B cell (primary cell): ENCODE measurements around the gene OPN4. TPM values are rescaled to one million over a fixed set of nuclear protein-coding genes. Genes with fewer than 3 reads are reported as not detected.
A peak's percentile ranks its signal among the peaks of the same experiment; 100 is the strongest.

ENCODE experiments used
- ATAC-seq: fragments of 200-7000 bp; cut with Tn5 transposase; one replicate; pipeline ENCODE4 v1.10.0; 2021; ENCODE audit warnings: low read depth, mild to moderate bottlenecking, moderate number of reproducible peaks, moderate library complexity
- CTCF ChIA-PET: fragments of 350-600 bp; sonication (Branson Sonifier 250); formaldehyde crosslinking; loops from one replicate; lab custom pipeline; 2021; ENCODE audit warnings: antibody characterized with exemption, inconsistent platforms; lab: Charles Lee
- POLR2A ChIA-PET: fragments of 350-600 bp; sonication (Branson Sonifier 250); formaldehyde crosslinking; loops from one replicate; lab custom pipeline; 2021; ENCODE audit warnings: antibody characterized with exemption; lab: Charles Lee
- DNase-seq: peaks from one replicate; pipeline ENCODE4 v3.0.0; 2013
- H2AFZ ChIP-seq: 2 replicates; pipeline ENCODE4 v1.6.1; 2012; ENCODE audit warnings: mild to moderate bottlenecking, low read depth, low read length; ENCODE audit not compliant: insufficient read depth, poor library complexity, severe bottlenecking
- H3K27ac ChIP-seq, 2 donors: 1 replicate in 1 of 2; 2 replicates in 1 of 2; pipeline ENCODE4 v1.5.1; 2012 to 2013; ENCODE audit warnings: low read length in 2 of 2, mild to moderate bottlenecking in 2 of 2, moderate library complexity in 1 of 2
- H3K27me3 ChIP-seq, 4 experiments: fragments of 200-600 bp in 1 of 4; sonication (generic) in 1 of 4; replicated peaks in 1 of 4; 1 replicate in 2 of 4; 2 replicates in 2 of 4; pipeline versions ENCODE4 v1.6.1 to v1.7.0; 2013 to 2016; ENCODE audit warnings: low read length in 3 of 4, mild to moderate bottlenecking in 2 of 4, mixed read lengths in 1 of 4, moderate library complexity in 1 of 4; ENCODE audit not compliant: insufficient read depth in 4 of 4, control insufficient read depth in 3 of 4; ENCODE audit errors: control extremely low read depth in 1 of 4
- H3K36me3 ChIP-seq, 2 experiments: replicated peaks in 1 of 2; 1 replicate in 1 of 2; 2 replicates in 1 of 2; pipeline versions ENCODE4 v1.6.1 to v1.7.1; 2013; ENCODE audit warnings: low read length in 1 of 2; ENCODE audit not compliant: insufficient read depth in 2 of 2, control insufficient read depth in 1 of 2; ENCODE audit errors: control extremely low read depth in 1 of 2, extremely low read depth in 1 of 2
- H3K4me1 ChIP-seq, 2 donors: fragments of 200-600 bp in 1 of 2; sonication (generic) in 1 of 2; 1 replicate in 1 of 2; 2 replicates in 1 of 2; pipeline versions ENCODE4 v1.5.1 to v1.6.1; 2013 to 2017; ENCODE audit warnings: low read length in 2 of 2; ENCODE audit not compliant: control insufficient read depth in 2 of 2, insufficient read depth in 2 of 2
- H3K4me2 ChIP-seq: replicated peaks from 2 replicates; pipeline ENCODE3; 2012; ENCODE audit warnings: mild to moderate bottlenecking, low read depth, low read length; ENCODE audit not compliant: poor library complexity, severe bottlenecking
- H3K4me3 ChIP-seq, 5 experiments: fragments of 200-600 bp in 1 of 5; sonication (generic) in 1 of 5; 1 replicate in 3 of 5; 2 replicates in 2 of 5; pipeline versions ENCODE4 v1.5.1 to v1.7.0; 2011 to 2016; ENCODE audit warnings: low read length in 4 of 5, mild to moderate bottlenecking in 4 of 5, low read depth in 2 of 5, control low read depth in 1 of 5, moderate library complexity in 1 of 5; ENCODE audit not compliant: insufficient read depth in 1 of 5; ENCODE audit errors: control extremely low read depth in 1 of 5, extremely low read depth in 1 of 5
- H3K79me2 ChIP-seq: fragments of 200-600 bp; sonication (generic); one replicate; pipeline ENCODE4 v1.6.0; 2016; ENCODE audit warnings: low read length; ENCODE audit not compliant: control insufficient read depth, insufficient read depth
- H3K9ac ChIP-seq: fragments of 200-600 bp; sonication (generic); 2 replicates; pipeline ENCODE4 v1.6.1; 2017; ENCODE audit warnings: mild to moderate bottlenecking, low read length, moderate library complexity
- H3K9me3 ChIP-seq, 3 donors: one replicate each; pipeline versions ENCODE4 v1.6.1 to v1.7.1; 2013; ENCODE audit warnings: low read length in 2 of 3; ENCODE audit not compliant: control insufficient read depth in 2 of 3, insufficient read depth in 1 of 3; ENCODE audit errors: control extremely low read depth in 1 of 3
- H4K20me1 ChIP-seq: 2 replicates; pipeline ENCODE4 v1.6.0; 2012; ENCODE audit warnings: mild to moderate bottlenecking, low read length; ENCODE audit not compliant: insufficient read depth, control insufficient read depth, poor library complexity, severe bottlenecking
- H3K27ac Mint-ChIP-seq: one replicate; pipeline ENCODE4 v1.8.0; 2021; ENCODE audit warnings: mixed read lengths
- H3K27me3 Mint-ChIP-seq: one replicate; pipeline ENCODE4 v1.8.0; 2021; ENCODE audit warnings: mixed read lengths
- H3K4me1 Mint-ChIP-seq: one replicate; pipeline ENCODE4 v1.8.0; 2021; ENCODE audit warnings: mixed read lengths
- H3K4me3 Mint-ChIP-seq: one replicate; pipeline ENCODE4 v1.8.0; 2021; ENCODE audit warnings: mixed read lengths
- H3K9me3 Mint-ChIP-seq: one replicate; pipeline ENCODE4 v1.8.0; 2022; ENCODE audit warnings: mixed read lengths; ENCODE audit not compliant: insufficient read depth
- CTCF ChIP-seq: fragments of 200-600 bp; IDR thresholded peaks from one replicate; pipeline ENCODE4 v1.8.0; 2022; ENCODE audit warnings: antibody characterized with exemption, mild to moderate bottlenecking
- EZH2 ChIP-seq: IDR thresholded peaks from 2 replicates; pipeline ENCODE4 v1.6.1; 2012; ENCODE audit warnings: borderline replicate concordance, low read depth, mild to moderate bottlenecking, moderate library complexity, low read length; ENCODE audit not compliant: insufficient read depth, poor library complexity, severe bottlenecking
- WGBS: methylation state at CpG from one replicate; pipeline ENCODE4 v1.1.5; 2013; ENCODE audit warnings: missing lambda C conversion rate; ENCODE audit not compliant: insufficient coverage; 5-methylcytosine and 5-hydroxymethylcytosine counted together
- intact Hi-C: fragments of 100-400 bp; cut with micrococcal nuclease; formaldehyde crosslinking; loops from one replicate; pipeline ENCODE4 v1.10.0; 2022
- polyA plus RNA-seq: library from polyadenylated mRNA; depleted of rRNA; stranded (reverse); fragments of >200 nt; gene quantifications from 2 replicates; pipeline ENCODE4 v1.2.3, GENCODE V29; 2012
- total RNA-seq, 2 donors: library from RNA; stranded (reverse); fragments of 120-200 nt in 1 of 2; gene quantifications; 1 replicate in 1 of 2; 2 replicates in 1 of 2; pipeline versions ENCODE4 v1.2.3 to v1.2.4, GENCODE V29; 2013 to 2022

Gene OPN4
- total and polyA plus RNA-seq, 2 donors (not counting 1 experiment from before 2014, with no cell fraction given), result not detected

DNA sequence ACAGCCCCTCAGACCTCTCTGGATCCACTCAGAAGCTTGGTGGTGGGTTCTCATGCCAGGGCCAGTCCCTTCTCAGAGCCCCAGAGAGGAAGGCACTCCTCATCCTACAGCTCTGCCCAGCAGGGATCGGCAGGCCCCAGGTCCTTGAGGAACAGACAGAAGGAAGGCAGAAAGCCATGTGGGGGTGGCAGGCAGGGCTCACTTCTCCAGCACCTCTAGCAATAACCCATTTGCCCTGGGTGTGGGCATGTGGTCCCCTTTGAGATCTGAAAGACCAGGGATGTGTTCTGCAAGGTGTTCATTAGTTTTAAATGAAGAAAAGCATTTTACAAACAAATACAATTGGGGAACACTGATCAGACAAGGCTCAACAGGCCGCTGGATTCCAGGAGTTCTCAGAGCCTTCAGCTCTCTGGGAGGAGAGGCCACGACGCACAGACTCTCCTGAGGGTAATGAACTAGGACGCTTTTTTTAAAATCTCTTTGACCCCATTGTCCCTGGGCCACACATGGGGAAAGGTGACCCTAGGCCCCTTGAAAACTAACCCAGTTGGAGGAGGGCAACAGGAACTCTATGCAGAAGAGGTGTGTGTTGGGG is 54.5 kb downstream of the OPN4 start:
- ChIA-PET CTCF (no interaction called here), POLR2A (no interaction called here)
- no peaks in the 10 kb centered on the region for H3K27me3 ChIP-seq
- no peaks in the 10 kb centered on the region for H3K9me3 Mint-ChIP-seq
- no peak overlapping the region for H2AFZ ChIP-seq
- no peaks in the 10 kb centered on the region for H3K27me3 Mint-ChIP-seq
- no peak overlapping the region for H3K27ac ChIP-seq
- H3K36me3 ChIP-seq, result no peaks in the 10 kb centered on the region
- no peaks in the 10 kb centered on the region for H3K79me2 ChIP-seq
- H3K4me1 Mint-ChIP-seq, result peaks cover 11% of the 10 kb centered on the region
- no peak overlapping the region for H3K9ac ChIP-seq
- 97% methylated on average over 4 of the region's 5 CpGs for WGBS
- intact Hi-C loops, result no loop called here
- H3K27ac Mint-ChIP-seq, result peak overlapping the region; percentile 29
- ATAC-seq (no peak), DNase-seq (no peak)
- peaks cover 0 to 9% (median 0%) of the 10 kb centered on the region in 3 donors for H3K9me3 ChIP-seq
- no peak overlapping the region for H3K4me3 Mint-ChIP-seq
- peaks cover 9 to 14% of the 10 kb centered on the region in 2 donors for H3K4me1 ChIP-seq
- no peak overlapping the region for H3K4me3 ChIP-seq
- TF ChIP-seq EZH2, result no peak
- no peak for TF ChIP-seq CTCF
- no peak overlapping the region for H3K4me2 ChIP-seq
- H4K20me1 ChIP-seq, result no peaks in the 10 kb centered on the region

- peak overlapping the region; percentile 96 for H3K27ac Mint-ChIP-seq
- peaks cover 9 to 14% of the 10 kb centered on the region in 2 donors for H3K4me1 ChIP-seq
- intact Hi-C loops, result loop anchor here (2.0 kb wide), 1 partner anchor 189 kb away; the partner anchor contains the start of gene WAPL
- H4K20me1 ChIP-seq, result no peaks in the 10 kb centered on the region
- no peaks in the 10 kb centered on the region for H3K27me3 Mint-ChIP-seq
- ChIA-PET CTCF (no interaction called here), POLR2A (no interaction called here)
- no peak for ATAC-seq
- no peak for DNase-seq
- no peaks in the 10 kb centered on the region for H3K79me2 ChIP-seq
- H3K36me3 ChIP-seq, result no peaks in the 10 kb centered on the region
- no peak overlapping the region for H3K4me2 ChIP-seq
- TF ChIP-seq CTCF (no peak), EZH2 (no peak)
- no peaks in the 10 kb centered on the region for H3K27me3 ChIP-seq
- H2AFZ ChIP-seq, result no peak overlapping the region
- 98% methylated on average over 12 of the region's 16 CpGs for WGBS
- no peak overlapping the region for H3K27ac ChIP-seq
- no peaks in the 10 kb centered on the region for H3K9me3 Mint-ChIP-seq
- no peak overlapping the region for H3K9ac ChIP-seq
- no peak overlapping the region for H3K4me3 ChIP-seq
- H3K9me3 ChIP-seq, result peaks cover 0 to 9% (median 0%) of the 10 kb centered on the region in 3 donors
- H3K4me3 Mint-ChIP-seq, result peak overlapping the region; percentile 91
- peaks cover 11% of the 10 kb centered on the region for H3K4me1 Mint-ChIP-seq
Measured at GRCh38 chr10:86709396-86710185, 55.2 kb downstream of the OPN4 start.
